Neural cell (in vitro differentiated cells): ENCODE data around the gene GPC5.

Experiments
- EZH2 ChIP-seq: fragments of 200-600, 300-800 bp; shearing (Covaris generic), sonication (generic); IDR thresholded peaks from 2 replicates; pipeline ENCODE4 v1.6.1; 2014; ENCODE audit warnings: antibody characterized with exemption, low read length, borderline replicate concordance, mild to moderate bottlenecking; ENCODE audit not compliant: insufficient read depth, poor library complexity, severe bottlenecking
- TF ChIP-seq, protein P1 (sequence below): fragments of 450-650 bp; IDR thresholded peaks from 2 replicates; pipeline ENCODE4 v1.5.1; 2014; ENCODE audit warnings: antibody characterized with exemption, mild to moderate bottlenecking, moderate library complexity; ENCODE audit not compliant: poor library complexity, severe bottlenecking

DNA sequence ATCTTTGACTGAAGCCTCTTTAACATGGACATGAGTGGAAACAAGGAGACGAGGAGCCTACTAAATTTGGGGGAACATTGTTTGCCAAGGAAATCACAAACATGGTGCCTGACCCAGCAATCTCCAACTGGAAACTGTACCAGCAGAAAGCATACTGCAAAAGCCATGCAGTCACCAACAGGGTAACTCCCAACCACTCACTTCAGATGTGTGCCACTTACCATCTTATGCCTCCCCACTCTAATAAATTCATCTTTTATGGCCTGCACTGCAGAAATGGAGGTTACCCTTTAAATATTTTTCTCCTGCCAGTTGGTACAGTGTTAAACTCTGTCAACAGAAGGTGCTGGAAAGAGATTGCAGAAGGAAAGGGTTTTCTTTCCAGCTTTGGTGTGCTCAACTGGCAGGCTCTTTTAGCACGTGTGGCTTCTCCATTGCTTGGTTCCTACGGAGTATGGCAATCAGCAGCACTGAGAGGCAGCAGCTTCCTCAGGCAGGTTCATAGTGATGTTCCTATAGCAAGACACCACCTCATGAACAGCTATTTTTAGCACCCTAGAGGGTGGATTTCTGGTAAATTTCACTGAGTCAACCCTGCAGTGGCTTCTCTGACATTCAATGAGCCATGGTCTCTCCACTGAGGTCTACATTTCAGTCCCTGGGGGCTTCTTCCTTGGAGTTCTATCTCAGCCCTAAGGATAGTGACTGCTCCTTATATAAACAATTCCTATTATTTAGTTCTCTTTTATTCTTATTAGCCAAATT lies 29.6 kb upstream of the GPC5 start:
- TF ChIP-seq, protein P1, sequence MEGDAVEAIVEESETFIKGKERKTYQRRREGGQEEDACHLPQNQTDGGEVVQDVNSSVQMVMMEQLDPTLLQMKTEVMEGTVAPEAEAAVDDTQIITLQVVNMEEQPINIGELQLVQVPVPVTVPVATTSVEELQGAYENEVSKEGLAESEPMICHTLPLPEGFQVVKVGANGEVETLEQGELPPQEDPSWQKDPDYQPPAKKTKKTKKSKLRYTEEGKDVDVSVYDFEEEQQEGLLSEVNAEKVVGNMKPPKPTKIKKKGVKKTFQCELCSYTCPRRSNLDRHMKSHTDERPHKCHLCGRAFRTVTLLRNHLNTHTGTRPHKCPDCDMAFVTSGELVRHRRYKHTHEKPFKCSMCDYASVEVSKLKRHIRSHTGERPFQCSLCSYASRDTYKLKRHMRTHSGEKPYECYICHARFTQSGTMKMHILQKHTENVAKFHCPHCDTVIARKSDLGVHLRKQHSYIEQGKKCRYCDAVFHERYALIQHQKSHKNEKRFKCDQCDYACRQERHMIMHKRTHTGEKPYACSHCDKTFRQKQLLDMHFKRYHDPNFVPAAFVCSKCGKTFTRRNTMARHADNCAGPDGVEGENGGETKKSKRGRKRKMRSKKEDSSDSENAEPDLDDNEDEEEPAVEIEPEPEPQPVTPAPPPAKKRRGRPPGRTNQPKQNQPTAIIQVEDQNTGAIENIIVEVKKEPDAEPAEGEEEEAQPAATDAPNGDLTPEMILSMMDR: no peak
- TF ChIP-seq EZH2: no peak
